GM19397 (cell line): ENCODE data around the gene TMED3.
"Not testable (repeated sequence)": the region's sequence is repeated elsewhere in the genome, so short reads cannot be mapped to it uniquely, and the experiment has no call there.

Experiments
- ATAC-seq: cut with Tn5 transposase; IDR thresholded peaks from one replicate; pipeline ENCODE4 v1.9.1; 2021; ENCODE audit warnings: mild to moderate bottlenecking, moderate library complexity; ENCODE audit not compliant: unreplicated experiment

The TMED3 gene

DNA sequence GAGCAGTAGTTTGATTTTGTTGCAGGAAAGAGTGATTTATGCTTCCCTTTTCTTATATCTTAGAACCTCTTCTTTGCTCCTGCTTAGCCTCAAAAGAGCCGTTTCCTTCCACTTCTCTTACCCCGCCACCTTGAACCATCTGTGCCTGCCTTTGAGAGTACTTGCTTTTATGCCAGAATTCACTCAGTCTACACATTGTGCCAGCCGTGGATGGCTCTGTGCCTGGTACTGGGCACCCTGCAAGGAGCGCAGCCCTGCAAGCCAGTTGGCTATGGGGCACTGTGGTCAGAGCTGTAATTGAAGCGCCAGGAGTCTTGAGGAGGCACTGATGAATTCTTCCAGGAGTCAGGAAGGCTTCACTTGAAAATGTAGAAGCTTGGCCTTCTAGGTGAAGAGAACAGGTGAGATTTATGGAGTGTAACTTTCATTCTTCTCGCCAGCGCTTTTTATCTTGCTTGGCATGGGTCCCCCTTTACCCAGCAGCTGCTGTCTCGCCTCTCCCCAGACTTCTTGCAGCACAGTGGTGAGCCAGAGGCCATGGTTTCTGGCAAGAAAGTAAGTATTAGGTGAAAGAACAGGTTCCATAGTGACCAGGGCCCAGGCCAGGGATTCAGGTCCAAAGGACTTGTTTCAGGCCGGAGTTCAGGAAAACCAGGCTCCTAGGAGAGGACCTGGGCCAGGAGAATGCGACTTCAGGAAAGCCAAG, 4.9 kb downstream of the TMED3 start:
- ATAC-seq: no peak

DNA sequence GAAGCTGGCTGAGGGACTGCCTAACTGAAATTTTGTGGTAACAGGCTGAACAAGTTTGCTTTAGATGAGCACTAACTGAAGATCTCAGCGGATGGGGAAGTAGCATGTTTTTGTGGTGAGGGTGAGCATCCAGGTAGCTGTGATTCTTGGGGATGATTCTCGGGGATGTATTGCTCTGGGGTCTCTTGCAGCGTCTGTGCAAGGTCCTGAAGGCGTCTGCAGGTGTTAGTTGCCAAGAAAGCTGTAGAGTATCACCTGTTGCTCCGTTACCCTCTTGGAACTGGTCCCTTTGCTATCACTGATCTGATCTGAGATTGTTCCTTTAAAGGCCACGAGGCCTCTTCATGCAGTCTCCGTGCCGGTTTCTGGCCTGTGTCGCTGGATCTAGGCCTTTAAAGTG, 6.0 kb downstream of the TMED3 start:
- ATAC-seq: no peak

DNA sequence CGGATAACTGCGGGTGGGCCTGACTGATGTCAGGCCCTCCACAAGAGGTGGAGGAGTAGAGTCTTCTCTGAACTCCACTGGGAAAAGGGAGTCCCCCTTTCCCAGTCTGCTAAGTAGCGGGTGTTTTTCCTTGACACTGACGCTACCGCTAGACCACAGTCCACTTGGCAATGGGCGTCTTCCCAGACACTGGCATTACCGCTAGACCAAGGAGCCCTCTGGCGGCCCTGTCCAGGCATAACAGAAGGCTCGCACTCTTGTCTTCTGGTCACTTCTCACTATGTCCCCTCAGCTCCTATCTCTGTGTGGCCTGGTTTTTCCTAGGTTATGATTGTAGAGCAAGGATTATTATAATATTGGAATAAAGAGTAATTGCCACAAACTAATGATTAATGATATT, 9.1 kb downstream of the TMED3 start:
- ATAC-seq: not testable (repeated sequence)

DNA sequence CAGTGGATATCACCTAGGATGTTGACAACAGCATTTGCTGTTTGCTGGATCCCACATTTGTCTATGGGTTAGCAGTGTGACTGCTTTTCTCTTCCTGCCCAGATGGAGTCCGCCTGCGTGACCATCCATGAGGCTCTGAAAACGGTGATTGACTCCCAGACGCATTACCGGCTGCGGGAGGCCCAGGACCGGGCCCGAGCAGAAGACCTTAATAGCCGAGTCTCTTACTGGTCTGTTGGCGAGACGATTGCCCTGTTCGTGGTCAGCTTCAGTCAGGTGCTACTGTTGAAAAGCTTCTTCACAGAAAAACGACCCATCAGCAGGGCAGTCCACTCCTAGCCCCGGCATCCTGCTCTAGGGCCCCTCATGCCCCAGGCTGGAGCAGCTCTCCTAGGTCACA, 11.0 kb downstream of the TMED3 start:
- ATAC-seq: no peak

DNA sequence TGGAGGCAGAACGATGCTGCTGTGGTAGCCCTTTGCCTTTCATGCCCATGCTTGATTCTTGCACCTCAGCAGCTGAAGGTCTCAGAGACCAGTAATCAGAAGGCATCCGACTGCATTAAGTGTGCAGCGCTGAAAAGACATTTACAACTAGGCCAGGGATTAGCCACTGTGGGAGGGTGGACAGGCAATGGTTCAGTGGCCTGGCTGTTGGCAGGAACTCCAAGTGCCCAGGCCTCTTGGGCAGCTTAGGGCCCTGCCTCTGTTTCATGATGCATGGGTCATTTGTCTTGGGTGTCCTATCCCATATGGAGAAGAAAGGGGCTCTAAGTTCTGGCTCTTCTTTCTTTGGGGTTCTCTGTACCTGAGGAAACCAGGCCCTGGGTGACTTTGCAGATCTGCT, 11.4 kb downstream of the TMED3 start:
- no peak for ATAC-seq

DNA sequence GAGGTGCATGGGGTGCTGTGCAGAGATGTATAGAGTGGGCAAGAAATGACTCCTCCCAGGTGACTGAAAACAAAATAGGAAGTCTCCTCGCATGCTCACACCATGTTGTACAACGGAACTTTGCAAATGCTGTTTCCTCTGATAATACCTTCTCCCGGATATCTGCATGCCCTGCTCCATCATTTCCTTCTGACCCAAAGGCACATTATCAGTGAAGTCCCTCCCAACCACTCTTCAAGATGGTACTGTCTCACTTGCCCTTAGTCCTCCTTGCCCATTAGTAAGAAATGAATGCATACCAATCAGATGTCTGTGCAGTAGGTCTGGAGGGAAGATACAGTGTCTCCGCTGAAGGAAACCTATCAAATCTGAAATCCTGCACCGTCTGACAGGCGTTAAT, 12.0 kb downstream of the TMED3 start:
- no peak for ATAC-seq

DNA sequence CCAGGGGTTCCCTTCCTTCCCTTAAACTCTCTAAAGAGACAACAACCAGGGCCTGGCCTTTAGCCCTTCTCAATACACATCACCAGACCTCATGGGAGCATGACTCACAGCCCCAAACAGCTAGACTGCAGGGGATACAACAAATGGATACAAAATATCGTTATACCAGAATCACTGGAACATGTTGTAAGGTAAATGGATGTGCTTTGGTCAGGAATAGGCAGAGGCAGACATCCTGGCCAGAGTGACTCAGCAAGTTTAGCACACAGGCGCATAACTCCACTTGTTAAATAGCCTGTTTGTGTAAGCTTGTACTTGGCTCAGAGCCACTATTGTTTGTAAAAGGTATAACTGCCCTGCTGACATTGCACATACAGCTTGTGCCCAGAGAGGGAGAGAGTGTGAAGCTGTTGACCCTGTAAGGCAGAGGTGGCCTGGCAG, 18.3 kb downstream of the TMED3 start:
- no peak for ATAC-seq

DNA sequence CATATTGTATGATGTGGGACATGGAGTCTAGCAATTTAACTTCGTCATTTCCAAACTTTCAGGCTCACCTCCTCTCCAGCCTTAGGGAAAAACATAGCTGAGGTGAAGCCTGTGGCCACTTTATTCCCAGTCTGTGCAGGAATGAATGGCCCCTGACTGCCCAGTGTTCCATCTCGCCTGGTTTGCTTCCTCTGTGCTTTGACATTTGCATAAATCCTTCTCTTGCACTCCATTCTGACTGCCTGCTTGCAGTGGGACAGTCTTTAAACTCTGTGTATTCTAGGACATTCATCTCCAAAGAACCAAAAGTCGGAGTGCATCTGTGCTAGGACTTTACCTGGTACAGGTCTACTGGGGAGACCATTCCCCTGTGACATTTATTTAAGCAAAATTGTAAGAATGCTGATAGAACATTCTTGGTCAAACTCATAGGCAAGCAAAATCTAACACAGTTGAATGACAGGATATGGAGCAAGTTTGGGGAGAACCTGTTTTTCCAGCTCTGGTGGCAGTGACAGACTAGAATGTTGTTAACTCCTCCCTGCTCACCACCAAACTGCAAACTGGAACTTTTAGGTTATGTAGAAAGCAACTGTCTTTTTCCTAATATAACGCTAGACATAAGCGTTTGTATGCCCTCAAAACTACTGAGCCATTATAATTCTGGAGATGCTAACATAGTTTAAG, 22.1 kb downstream of the TMED3 start:
- no peak for ATAC-seq

DNA sequence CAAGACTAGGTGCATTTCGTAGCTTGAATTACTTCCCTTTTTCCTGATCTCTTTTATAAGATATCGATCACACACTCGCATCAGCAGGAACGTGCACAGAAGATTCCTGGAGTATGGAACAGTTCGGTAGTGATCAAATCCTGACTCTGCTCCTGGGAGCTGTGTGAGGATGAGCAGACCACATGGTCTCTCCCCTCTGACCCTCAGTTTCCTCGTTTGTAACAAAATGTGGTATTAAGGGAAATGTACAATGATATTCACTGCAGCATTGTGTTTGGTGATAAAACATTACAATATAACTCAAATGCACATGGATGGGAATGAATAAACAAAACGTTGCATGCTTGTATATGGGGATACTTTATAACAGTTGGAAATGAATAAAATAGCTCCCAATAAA, 26.7 kb downstream of the TMED3 start:
- ATAC-seq: no peak

DNA sequence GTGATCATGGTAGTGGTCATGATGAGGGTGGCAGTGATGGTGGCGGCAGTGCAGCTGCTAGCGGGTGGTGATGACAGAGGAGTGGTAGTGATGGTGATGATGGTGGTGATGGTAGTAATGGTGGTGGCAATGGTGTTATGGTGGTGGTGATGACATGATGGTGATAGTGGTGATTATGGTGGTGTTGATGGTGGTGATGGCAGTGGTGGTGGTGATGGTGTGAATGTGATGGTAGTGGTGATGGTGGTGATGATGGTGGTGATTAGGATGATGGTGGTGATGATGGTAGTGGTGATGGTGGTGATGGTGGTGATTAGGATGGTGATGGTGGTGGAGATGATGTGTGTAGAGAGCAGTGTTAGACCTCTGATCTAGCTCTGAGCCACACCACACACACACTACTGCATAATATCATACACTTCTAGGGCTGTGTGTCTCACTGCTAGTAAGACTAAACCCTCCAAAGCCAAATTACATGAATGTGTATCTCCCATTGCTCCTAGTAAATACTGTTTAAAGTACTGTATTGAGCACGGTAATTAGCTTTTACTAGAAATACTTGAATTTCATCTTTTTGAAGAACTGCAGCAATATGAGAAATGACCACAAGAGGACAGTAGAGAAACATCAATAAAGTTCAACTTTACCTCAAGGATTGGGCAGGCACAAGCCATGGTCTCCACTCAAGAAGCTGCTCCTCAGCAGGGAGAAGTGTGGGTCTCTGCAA, 28.8 kb downstream of the TMED3 start:
- ATAC-seq: no peak

DNA sequence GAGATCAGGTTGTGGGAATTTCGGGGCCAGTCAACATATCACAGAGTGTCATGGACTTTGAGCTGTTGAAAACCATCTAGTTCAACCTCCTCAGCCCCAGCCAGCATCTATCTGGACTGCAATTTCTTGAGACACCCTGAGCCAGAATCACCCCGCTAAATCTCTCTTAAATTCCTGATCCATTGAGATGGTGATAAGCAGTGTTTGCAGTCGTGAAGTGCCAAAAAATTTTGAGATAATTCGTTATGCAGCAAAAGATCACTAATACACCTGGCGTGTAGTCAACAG, 29.3 kb downstream of the TMED3 start:
- ATAC-seq: no peak

DNA sequence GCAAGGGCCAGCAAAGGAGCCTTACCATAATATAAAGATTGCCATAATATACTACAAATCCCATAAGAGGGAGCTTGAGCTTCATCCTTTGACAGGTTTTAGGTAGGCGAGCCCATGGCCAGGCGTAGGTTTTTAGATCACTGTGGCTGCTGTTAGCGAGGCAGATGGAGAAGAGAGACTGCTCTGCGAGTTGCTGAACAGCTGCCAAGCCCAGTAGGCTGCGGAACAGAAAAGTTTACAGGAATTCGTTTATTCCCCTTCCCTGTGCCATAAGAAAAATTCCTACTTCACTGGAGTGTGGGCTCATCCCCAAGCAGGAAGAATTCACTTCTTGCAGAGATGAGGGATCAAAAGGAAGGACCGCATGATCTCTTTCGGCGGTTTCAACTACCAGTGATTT, 30.5 kb downstream of the TMED3 start:
- no peak for ATAC-seq

DNA sequence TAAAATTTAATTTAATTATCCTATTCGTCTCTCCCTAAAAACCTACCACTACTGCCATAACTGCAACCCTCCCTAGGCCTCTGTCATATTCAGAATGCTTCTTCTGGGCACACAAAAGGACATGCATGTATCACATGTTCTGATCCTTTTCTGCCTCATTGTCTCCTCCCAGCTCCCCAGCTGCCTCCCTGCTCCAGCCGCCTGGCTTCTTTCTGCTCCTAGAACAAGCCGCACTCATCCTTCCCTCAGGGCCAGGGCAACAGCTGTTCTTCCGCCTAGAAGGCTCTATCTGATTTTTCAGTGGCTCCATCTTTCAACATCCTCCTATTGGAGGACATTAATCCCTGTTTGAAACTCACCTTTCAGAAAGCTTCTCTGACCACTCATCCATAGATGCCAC, 38.6 kb downstream of the TMED3 start:
- ATAC-seq: no peak

DNA sequence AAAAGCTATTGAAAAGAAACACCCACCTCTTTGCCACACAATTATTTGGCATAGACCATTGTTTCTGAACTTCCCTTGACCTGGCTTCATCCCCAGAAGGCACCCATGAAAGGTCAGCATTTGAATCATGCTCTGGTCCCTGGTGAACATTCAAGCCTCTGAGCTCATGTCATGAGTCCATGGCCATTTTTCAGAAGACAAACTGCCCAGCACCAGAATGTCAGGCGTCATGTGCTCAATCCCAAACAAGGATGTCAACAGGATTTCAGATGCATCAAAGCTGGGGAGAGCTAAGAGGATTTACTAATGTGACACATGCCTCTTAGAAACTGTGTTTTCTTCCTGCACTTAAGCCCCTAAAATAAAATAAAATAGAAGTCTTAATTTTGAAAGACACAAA, 41.3 kb downstream of the TMED3 start:
- ATAC-seq: no peak

DNA sequence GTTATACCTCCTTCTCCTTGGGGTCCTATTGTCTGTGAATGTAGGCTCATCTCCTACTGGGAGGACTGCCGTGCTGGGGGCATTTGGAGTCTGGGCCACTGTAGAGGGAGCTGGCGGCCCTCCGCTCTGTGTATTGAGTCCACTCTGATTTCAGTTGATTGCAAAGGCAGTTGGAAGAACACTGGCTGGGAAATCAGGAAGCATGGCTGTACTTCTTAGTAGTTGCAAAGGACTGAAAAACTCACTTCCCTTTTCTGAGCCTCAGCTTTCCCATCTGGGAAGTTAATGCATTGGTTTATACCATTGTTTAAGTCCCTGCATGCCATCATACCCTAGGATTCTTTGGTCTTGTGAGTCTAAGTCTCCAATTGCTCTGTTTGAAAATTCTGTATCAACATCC, 46.7 kb downstream of the TMED3 start:
- no peak for ATAC-seq

DNA sequence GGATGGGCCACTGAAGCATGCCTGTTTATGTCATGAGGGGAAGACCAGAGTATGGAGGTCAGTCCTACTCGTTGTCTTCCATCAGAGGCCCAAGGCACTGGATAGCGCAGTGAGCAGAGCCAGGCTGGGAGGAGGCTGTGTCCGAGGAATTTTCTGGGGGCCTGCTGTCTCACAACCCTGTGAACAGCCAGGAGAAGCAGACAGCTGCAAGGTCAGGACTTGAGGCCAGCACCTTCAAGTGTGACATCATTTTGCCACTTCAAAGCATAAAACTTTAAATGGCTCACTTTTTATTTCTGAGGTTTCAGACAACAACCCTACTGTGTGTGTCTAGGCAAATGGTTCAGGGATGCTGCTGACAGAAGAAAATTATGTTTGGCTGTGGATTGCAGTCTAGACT, 47.2 kb downstream of the TMED3 start:
- ATAC-seq: no peak

DNA sequence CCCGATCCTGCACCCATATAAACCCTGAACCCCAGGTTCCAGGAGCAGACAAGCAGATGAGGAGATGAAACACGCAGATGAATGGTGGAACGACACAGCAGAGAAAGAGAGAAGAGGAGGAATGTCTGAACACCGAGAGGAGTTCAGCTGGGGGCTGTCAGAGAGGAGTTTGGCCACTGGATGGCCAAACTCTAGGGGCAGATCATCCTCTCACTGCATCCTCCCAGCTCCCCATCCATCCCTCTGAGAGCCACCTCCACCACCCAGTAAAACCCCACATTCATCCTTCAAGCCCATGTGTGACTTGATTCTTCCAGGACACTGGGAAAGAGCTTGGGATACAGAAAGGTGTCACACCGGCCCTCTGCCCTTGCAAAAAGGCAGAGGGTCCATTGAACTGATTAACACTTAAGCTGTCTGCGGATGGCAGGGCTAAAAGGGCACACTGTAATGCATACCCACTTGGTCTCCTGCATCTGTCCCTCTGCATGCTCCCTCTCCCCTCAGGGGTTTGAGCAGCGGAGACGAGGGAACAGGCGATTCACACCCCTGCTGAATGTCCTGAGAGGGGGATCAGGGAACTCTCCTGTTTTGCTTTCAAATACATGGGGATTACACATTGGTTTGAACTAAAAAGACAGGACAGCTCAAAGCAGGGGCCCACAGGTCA, 53.8 kb downstream of the TMED3 start:
- no peak for ATAC-seq

DNA sequence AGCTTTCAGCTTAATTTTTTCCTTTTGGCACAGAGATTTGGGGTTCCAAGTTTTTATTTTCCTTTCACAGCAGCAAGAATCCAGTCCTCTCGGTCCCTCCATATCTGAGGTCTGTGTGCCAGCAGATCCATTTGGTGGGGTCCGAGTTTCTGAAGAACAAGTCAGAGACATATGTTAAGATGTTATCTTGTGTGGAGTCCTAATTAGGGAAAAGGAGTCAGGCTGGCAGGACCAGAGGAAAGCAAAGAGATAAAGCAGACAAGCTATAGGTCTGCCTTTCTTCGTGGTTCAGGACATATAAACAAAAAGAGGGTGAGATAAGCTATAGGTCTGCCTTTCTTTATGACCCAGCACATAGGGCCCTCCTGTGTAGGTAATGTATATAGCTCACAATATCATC, 54.9 kb downstream of the TMED3 start:
- ATAC-seq: no peak

DNA sequence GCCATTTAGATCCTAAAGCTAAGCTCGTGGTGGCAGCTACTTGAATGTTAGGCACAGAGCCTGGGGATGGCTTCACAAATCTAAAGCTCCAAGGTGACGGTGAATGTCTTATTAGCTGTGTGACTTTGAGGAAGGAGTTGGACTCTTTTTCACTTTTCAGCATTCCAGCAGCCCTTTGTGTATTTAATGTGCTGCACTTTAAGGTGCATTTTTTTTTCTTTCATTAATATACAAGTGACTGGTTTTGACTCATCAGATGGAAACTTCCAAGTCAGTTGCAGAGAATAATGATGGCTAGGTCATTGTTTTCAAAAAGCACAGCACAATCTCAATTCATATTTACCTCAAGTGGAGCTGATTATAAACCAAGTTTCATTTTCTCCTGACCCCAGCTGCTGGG, 55.8 kb downstream of the TMED3 start:
- no peak for ATAC-seq

DNA sequence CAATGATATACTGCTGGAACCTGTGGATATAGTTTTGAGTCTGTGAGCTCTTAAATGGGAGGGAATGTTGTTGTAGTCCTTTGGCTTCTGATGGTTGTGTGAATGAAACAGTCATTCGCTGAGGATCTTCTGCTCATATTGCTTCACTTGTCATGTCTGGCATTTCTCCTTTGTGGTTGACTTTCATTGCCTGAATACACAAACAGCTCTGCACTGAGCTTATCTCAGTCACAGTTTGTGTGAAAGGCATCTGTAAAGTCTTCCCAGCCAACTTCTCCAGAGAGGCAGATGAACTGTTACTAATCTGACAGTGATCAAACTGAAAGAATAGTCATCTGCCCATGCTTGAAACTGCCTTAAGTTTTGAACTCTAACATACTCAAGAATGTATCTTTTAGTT, 59.8 kb downstream of the TMED3 start:
- ATAC-seq: no peak

DNA sequence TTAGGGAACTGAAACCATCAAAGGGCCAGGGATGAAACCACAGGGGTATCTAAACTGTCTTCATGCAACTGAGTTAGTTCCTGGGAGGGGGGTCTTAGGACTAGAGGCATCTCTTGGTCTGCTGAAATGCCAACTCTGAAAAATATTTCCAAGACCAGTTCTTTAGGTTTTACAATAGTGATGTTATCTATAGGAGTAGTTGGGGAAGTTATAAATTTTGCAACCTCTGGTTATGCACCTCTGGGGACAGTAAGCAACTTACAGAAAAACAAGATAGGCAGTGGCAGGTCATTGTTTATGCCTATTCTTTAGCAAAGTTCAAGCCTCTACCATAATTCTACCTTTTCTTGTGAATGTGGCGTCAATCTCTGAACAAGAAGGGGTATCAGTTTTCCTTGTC, 60.7 kb downstream of the TMED3 start:
- ATAC-seq: no peak

DNA sequence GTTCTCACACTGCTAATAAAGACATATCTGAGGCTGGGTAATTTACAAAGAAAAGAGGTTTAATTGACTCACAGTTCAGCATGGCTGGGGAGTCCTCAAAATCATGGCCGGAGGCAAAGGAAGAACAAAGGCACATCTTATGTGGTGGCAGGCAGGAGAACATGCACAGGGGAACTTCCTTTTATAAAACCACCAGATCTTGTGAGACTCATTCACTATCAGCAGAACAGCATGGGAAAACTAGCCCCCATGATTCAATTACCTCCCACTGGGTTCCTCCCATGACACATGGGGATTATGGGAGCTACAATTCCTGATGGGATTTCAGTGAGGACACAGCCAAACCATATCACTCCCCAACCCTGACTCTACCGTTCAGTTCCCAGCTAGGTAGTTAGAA, 61.5 kb downstream of the TMED3 start:
- no peak for ATAC-seq
